HG03060 (cell line): Measurements from ENCODE around the gene CD200.

Source experiments
- ATAC-seq: cut with Tn5 transposase; IDR thresholded peaks from one replicate; pipeline ENCODE4 v1.9.1; 2021; ENCODE audit warnings: low read depth, moderate number of reproducible peaks; ENCODE audit not compliant: unreplicated experiment

The CD200 gene

GRCh38 chr3:112407888-112408702, 75.1 kb downstream of the CD200 start:
- ATAC-seq = no peak

- no peak for ATAC-seq
These were observed 76.1 kb downstream of the CD200 start for GRCh38 chr3:112409041-112409440.

DNA sequence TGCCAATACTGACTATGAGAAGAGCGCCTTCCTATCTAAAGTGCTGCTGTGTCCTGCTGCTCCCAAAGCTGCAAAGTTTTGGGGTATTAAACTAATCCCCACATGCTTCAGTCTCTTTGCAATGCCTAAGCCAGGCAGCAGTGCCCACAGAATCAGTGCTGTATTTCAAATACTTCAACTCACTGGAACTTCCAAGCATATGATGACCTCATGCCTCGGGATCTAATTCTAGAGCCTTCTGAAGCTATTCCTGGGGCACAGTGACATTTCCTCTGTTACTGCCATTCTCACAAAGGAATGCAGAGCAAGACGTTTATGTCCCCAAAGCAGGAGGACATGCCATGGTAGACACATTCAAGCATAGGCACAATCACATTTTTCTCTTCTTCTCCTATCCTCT, 78.5 kb downstream of the CD200 start:
- ATAC-seq = no peak
